OCI-LY1 (cell line): ENCODE results near the gene ERBB2.

Experiments used
- H2AFZ ChIP-seq: fragments of 200-600 bp; sonication (generic), shearing (Covaris generic); 2 replicates; pipeline ENCODE4 v1.6.0; 2014; ENCODE audit warnings: antibody characterized with exemption, mild to moderate bottlenecking, low read length
- H3F3A ChIP-seq: fragments of 200-600 bp; sonication (generic), shearing (Covaris generic); 2 replicates; pipeline ENCODE4 v1.6.0; 2014; ENCODE audit warnings: mild to moderate bottlenecking, antibody characterized with exemption, low read length, moderate library complexity; ENCODE audit not compliant: insufficient read depth
- H3K27ac ChIP-seq: fragments of 200-600 bp; sonication (generic); 2 replicates; pipeline ENCODE4 v1.5.1; 2014; ENCODE audit warnings: low read length, mixed run types, mild to moderate bottlenecking, low read depth; ENCODE audit not compliant: poor library complexity, severe bottlenecking
- H3K27me3 ChIP-seq: fragments of 200-600 bp; sonication (generic); 2 replicates; pipeline ENCODE4 v1.6.0; 2014; ENCODE audit warnings: antibody characterized with exemption, mild to moderate bottlenecking, low read length, moderate library complexity; ENCODE audit not compliant: insufficient read depth
- H3K36me3 ChIP-seq: fragments of 200-600 bp; sonication (generic); 2 replicates; pipeline ENCODE4 v1.6.1; 2014; ENCODE audit warnings: mild to moderate bottlenecking, antibody characterized with exemption, low read length, moderate library complexity, mixed read lengths; ENCODE audit not compliant: insufficient read depth
- H3K4me1 ChIP-seq: fragments of 200-600 bp; sonication (generic); 2 replicates; pipeline ENCODE4 v1.5.1; 2014; ENCODE audit warnings: mild to moderate bottlenecking, low read length, moderate library complexity; ENCODE audit not compliant: insufficient read depth, severe bottlenecking
- H3K4me2 ChIP-seq: fragments of 200-600 bp; sonication (generic), shearing (Covaris generic); 2 replicates; pipeline ENCODE4 v1.6.1; 2014; ENCODE audit warnings: low read length
- H3K4me3 ChIP-seq: fragments of 200-600 bp; sonication (generic); 2 replicates; pipeline ENCODE4 v1.5.1; 2014; ENCODE audit warnings: low read length, low read depth, mild to moderate bottlenecking, mixed read lengths; ENCODE audit not compliant: poor library complexity, severe bottlenecking
- H3K79me2 ChIP-seq: fragments of 200-600 bp; shearing (Covaris generic); 2 replicates; pipeline ENCODE4 v1.6.1; 2016; ENCODE audit warnings: mixed run types, low read length, mixed read lengths; ENCODE audit not compliant: insufficient read depth
- H3K9ac ChIP-seq: fragments of 200-600 bp; sonication (generic), shearing (Covaris generic); 2 replicates; pipeline ENCODE4 v1.6.1; 2014; ENCODE audit warnings: mild to moderate bottlenecking, low read length, mixed read lengths
- H3K9me2 ChIP-seq: fragments of 200-600 bp; sonication (generic), shearing (Covaris generic); 2 replicates; pipeline ENCODE4 v1.6.1; 2014; ENCODE audit warnings: low read depth, mild to moderate bottlenecking, low read length, mixed read lengths
- H3K9me3 ChIP-seq: fragments of 200-600 bp; shearing (Covaris generic); 2 replicates; pipeline ENCODE4 v1.6.1; 2014; ENCODE audit warnings: low read length, mixed read lengths
- H4K20me1 ChIP-seq: fragments of 200-600 bp; sonication (generic), shearing (Covaris generic); 2 replicates; pipeline ENCODE4 v1.6.0; 2016; ENCODE audit warnings: mild to moderate bottlenecking, low read length; ENCODE audit not compliant: insufficient read depth
- EZH2 ChIP-seq: fragments of 200-600 bp; sonication (generic), shearing (Covaris generic); IDR thresholded peaks from 2 replicates; pipeline ENCODE4 v1.8.0; 2017; ENCODE audit warnings: borderline replicate concordance, mixed run types, mild to moderate bottlenecking, antibody characterized with exemption, low read length, moderate library complexity, mixed read lengths
- TF ChIP-seq, protein P1 (sequence below): fragments of 200-600 bp; sonication (generic), shearing (Covaris generic); IDR thresholded peaks from 2 replicates; pipeline ENCODE4 v1.5.1; 2017; ENCODE audit warnings: mild to moderate bottlenecking, antibody characterized with exemption, low read length, moderate library complexity, mixed read lengths

ERBB2 gene

DNA sequence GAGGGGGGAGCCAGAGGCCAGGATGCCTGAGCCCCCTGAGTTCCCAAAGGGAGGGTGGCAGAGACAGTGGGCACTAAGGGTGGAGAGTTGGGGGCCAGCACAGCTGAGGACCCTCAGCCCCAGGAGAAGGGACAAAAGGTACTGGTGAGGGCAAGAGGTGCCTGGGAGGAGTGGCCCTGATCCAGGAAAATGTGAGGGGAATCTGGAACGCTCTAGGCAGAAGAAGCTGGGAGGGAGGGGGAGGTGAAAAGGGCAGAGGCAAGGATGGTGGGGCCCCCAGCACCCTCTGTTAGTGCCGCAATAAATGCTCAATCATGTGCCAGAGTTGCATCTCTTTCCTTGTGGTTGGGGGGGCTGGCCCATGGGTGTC is 33.6 kb upstream of the ERBB2 start:
- Histone ChIP-seq H3F3A (no peaks in the 10 kb centered on the region), H3K4me2 (no peak overlapping the region), H4K20me1 (no peaks in the 10 kb centered on the region), H3K9me3 (no peaks in the 10 kb centered on the region), H3K4me1 (peaks cover 11% of the 10 kb centered on the region), H3K4me3 (no peak overlapping the region), H3K27ac (no peak overlapping the region), H3K9ac (no peak overlapping the region), H3K27me3 (peaks cover 13% of the 10 kb centered on the region; the same call in 1 of the 2 replicates), H3K9me2 (no peaks in the 10 kb centered on the region), H2AFZ (no peak overlapping the region), H3K79me2 (no peaks in the 10 kb centered on the region), H3K36me3 (peaks cover 13% of the 10 kb centered on the region; the same call in 1 of the 2 replicates)
- no peak for TF ChIP-seq EZH2
- TF ChIP-seq, protein P1, sequence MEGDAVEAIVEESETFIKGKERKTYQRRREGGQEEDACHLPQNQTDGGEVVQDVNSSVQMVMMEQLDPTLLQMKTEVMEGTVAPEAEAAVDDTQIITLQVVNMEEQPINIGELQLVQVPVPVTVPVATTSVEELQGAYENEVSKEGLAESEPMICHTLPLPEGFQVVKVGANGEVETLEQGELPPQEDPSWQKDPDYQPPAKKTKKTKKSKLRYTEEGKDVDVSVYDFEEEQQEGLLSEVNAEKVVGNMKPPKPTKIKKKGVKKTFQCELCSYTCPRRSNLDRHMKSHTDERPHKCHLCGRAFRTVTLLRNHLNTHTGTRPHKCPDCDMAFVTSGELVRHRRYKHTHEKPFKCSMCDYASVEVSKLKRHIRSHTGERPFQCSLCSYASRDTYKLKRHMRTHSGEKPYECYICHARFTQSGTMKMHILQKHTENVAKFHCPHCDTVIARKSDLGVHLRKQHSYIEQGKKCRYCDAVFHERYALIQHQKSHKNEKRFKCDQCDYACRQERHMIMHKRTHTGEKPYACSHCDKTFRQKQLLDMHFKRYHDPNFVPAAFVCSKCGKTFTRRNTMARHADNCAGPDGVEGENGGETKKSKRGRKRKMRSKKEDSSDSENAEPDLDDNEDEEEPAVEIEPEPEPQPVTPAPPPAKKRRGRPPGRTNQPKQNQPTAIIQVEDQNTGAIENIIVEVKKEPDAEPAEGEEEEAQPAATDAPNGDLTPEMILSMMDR = no peak

DNA sequence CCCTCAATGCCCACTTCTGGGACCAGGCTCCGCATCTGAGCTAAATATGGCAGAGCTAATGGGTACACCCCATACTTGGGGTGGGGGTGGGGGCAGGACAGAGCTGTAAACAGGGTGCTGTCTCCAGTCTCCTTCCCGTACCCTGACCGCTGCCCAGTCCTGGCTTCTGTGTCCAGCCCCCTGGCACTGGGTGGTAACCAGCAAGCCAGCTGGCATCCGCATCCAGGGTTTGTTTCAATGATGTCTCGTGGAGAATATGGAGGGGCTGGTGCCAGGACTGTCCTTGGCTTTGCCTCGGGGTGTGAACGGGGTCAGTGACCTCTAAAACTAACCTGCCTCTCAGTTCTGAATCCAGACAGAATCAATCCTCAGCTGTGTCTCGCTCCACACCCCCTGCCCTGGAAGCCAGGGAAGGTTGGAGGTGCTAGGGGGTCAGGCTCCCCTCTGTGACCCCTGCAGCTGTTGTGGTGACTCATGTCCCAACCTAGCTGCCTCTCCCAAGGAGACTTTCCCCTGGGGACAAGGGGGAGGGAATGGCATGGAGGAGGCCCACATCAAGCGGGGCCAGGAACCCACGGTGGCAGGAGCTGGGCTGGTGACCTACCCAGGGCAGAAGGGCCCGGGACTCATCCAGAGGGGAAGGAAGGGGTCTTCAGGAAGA is 33.1 kb upstream of the ERBB2 start:
- no peak overlapping the region for H2AFZ ChIP-seq

DNA sequence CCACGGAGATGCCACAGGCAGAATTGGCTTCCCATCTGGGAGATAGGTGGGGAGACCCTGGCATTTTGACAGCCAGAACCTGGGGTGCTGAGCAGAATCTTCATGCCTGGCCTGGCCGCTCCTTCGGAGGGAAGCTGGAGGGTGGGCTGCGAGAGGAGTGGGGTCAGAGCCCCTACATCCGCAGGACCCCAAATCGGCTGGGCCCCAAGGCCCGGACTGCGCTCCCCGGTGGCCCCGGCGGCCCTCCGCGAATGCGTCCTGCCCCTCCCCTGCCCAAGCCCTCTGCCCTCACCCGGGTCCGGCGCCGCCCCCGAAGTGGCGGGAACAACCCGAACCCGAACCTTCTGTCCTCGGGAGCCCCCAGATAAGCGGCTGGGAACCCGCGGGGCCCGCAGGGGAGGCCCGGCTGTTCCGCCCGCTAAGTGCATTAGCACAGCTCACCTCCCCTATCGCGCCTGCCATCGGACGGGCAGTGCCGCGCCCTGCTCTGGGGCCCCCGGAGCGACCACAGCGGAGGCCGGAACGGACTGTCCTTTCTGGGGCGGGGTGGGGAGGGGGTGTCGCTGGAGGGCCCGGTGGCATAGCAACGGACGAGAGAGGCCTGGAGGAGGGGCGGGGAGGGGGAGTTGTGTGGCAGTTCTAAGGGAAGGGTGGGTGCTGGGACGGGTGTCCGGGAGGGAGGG is 32.5 kb upstream of the ERBB2 start:
- no peaks in the 10 kb centered on the region for H3K79me2 ChIP-seq
- H3K4me3 ChIP-seq = peak overlapping the region; percentile 55
- H3K36me3 ChIP-seq = peaks cover 2% of the 10 kb centered on the region; the same call in 1 of the 2 replicates
- no peaks in the 10 kb centered on the region for H3K9me2 ChIP-seq
- H3K4me1 ChIP-seq = peaks cover 18% of the 10 kb centered on the region
- no peaks in the 10 kb centered on the region for H3K9me3 ChIP-seq
- H3F3A ChIP-seq = no peaks in the 10 kb centered on the region
- H4K20me1 ChIP-seq = no peaks in the 10 kb centered on the region
- peaks cover 13% of the 10 kb centered on the region; the same call in 1 of the 2 replicates for H3K27me3 ChIP-seq
- no peak overlapping the region for H3K9ac ChIP-seq
- no peak overlapping the region for H3K27ac ChIP-seq
- H3K4me2 ChIP-seq = peak overlapping the region; percentile 79
- TF ChIP-seq EZH2 = no peak
- TF ChIP-seq, protein P1 = no peak
- no peak overlapping the region for H2AFZ ChIP-seq

More for the DNA sequence above, 33.1 kb upstream of the ERBB2 start:
- Histone ChIP-seq H3K9me2 (no peaks in the 10 kb centered on the region), H3K4me2 (no peak overlapping the region), H3K4me3 (no peak overlapping the region), H3K36me3 (peaks cover 8% of the 10 kb centered on the region; the same call in 1 of the 2 replicates), H4K20me1 (no peaks in the 10 kb centered on the region), H3K4me1 (peaks cover 12% of the 10 kb centered on the region), H3K9ac (no peak overlapping the region), H3K79me2 (no peaks in the 10 kb centered on the region), H3F3A (no peaks in the 10 kb centered on the region), H3K9me3 (no peaks in the 10 kb centered on the region), H3K27me3 (peaks cover 13% of the 10 kb centered on the region; the same call in 1 of the 2 replicates), H3K27ac (no peak overlapping the region)
- TF ChIP-seq EZH2 = no peak
- TF ChIP-seq, protein P1 = no peak
